ENCODE measurements around the gene MED15. TPM values are rescaled to one million over a fixed set of nuclear protein-coding genes. Genes with fewer than 3 reads are reported as not detected.
A peak's percentile ranks its signal among the peaks of the same experiment; 100 is the strongest.
"Not testable (repeated sequence)": the region's sequence is repeated elsewhere in the genome, so short reads cannot be mapped to it uniquely, and the experiment has no call there.

Gene MED15
- total RNA-seq, 1 donor from 2014 or later: 30.5 TPM

DNA sequence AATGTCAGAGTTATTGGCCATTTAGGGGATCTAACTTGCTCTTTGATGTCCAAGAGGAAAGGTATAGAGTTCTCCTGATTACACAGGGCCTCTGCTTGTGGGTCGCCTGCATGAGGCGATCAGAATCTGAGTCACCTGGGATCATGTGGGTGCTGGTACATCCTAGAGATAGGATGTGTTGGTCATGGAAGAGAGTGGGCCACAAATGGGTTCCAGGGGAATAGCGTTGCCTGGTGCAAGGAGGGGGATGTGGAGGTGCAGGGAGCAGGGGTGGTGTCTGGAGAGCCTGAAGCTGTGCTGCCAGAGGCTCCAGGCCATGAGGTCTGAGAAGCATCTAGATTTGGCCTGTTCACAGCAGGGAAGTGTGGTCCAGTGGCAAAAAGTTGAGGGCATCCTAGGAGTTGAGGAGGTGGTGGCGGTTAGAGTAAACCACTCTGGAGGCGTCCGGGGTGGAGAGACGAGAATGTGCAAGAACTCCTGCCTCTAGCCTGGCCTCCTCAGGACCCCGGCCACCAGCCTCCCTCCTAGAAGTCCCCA, 92.8 kb downstream of the MED15 start:
- DNase-seq (ENCODE audit: low read depth, low spot score): no peak

DNA sequence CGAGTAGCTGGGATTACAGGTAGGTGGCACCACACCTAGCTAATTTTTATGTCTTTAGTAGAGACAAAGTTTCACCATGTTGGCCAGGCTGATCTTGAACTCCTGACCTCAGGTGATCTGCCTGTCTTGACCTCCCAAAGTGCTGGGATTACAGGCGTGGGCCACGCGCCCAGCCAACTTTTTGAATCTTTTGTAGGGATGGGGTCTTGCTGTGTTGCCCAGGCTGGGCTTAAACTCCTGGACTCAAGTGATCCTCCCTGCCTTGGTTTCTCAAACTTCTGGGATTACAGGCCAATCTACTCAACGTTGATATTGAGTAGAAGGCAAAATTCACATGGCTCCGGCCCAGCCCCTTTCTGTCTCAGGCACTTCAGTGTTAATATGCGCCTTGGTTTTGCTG, 93.9 kb downstream of the MED15 start:
- no peak for DNase-seq (ENCODE audit: low read depth, low spot score)

- no peak for DNase-seq (ENCODE audit: low read depth, low spot score)
These were observed 95.3 kb downstream of the MED15 start for GRCh38 chr22:20602609-20603164.

GRCh38 chr22:20604092-20604747, 96.8 kb downstream of the MED15 start:
- no peak for DNase-seq (ENCODE audit: low read depth, low spot score)

DNA sequence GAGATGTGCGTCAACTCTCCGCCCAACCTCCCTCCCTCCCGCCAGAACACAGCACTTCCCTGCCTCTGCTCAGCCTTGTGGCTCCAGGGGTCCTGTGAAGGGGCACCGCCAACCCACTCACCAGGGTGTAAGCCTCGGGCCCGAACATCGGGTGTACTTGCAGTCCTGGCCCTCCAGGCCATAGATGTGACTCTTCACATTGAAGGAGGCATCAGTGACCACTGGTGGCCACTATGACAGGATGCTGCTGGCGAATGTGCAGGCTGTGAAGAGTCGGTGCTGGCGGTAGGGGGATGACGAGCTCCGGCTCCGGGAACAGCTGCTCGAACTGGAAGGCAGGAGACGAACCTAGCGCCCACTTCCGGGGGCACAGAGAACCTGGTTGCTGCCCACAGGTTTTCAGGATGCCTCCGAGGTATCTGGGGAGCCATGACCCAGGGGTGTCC, 97.4 kb downstream of the MED15 start:
- DNase-seq (ENCODE audit: low read depth, low spot score): no peak

GRCh38 chr22:20605328-20605727, 97.9 kb downstream of the MED15 start:
- no peak for DNase-seq (ENCODE audit: low read depth, low spot score)

DNA sequence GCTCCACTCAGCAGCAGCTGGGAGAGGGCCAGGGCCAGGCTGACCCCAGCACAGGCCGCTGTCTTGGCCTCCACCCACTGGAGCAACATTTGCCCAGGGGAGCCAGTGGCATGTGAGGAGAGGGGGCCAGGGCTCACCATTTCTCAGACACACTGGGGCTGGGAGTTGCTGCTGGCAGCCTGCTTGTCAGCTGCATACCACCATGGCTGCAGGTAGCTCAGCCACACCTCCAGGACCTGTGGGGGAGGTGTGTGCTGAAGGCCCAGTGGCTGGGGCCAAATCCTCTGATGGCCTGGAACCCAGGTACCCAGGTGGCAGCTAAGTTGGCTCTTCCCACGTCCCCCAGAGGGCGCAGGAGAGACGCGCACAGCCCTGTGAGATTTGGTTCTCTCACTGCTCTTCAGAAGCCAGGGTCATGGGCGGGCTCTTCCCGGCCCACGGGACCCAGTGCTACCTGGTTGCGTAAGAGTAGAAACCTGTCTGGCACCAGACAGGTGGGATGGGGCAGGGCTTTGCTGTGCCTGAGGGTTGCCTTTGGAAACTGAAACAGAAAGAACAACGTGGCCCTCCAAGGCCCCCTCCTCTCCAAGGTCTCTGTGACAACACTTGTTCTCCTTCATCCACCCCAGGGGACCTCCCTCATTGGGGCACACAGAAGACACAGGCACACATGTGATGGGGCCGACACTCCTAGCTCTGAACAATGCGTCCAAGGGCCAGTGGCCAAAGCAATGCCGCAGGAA, 98.8 kb downstream of the MED15 start:
- DNase-seq (ENCODE audit: low read depth, low spot score): peak; percentile 24

DNA sequence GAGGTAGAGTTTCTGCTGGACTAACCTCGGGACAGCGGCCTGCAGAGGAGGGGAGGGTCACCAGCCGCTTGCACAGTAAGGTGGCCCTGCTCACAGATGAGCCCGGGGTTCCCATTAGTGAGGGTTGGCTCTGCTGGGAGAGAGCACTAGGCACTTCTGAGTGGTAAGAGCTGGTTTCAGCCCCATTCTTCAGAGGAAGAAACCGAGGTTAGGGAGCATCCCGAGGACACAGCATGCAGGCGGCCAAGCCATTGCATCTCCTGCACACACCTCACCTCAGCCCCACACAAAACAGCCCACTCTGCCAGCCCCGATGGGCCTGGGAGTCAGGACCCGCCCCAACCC, 99.3 kb downstream of the MED15 start:
- DNase-seq (ENCODE audit: low read depth, low spot score): no peak

DNA sequence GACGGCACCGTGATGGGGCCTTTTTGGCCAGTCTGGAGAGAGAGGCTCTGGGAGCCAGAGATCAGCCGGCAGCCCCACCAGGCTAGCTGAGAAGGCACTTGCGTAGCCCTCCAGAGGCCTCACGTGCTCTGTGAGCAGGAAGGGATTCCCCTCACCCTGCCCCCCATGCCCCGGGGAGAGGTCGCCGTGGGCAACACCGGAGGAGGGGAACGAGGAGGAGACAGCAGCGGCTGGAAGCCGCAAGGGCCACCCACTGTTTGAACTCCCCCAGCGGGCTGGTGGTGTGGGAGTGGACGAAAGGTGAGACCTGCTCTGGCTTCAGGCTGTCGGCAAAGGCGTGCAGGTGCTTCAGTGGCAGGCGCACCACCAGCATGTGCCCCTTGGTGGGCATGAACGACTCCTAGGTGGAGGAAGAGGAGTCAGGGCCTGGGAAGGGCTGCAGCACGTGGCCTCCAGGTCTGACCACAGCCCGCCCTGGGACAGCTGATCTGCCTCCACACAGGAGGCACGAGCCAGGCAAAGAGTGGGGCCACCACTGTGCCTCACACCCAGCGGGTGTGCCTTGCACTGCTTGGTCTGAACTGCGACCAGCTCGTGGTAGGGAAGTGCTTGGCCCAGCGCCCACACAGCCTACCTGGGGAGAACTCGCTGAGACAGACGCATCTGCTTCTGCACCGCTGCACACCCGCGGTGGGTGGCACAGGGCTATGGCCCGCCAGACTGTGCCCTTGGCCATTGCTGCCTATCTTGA, 99.9 kb downstream of the MED15 start:
- no peak for DNase-seq (ENCODE audit: low read depth, low spot score)

- DNase-seq (ENCODE audit: low read depth, low spot score): no peak
These were observed 102.9 kb downstream of the MED15 start for GRCh38 chr22:20610243-20610686.

- no peak for DNase-seq (ENCODE audit: low read depth, low spot score)
These were observed 103.3 kb downstream of the MED15 start for GRCh38 chr22:20610757-20611156.

- DNase-seq (ENCODE audit: low read depth, low spot score): no peak
These were observed 104.0 kb downstream of the MED15 start for GRCh38 chr22:20611418-20611817.

GRCh38 chr22:20613301-20613700, 105.9 kb downstream of the MED15 start:
- DNase-seq (ENCODE audit: low read depth, low spot score): no peak

GRCh38 chr22:20615021-20615420, 107.6 kb downstream of the MED15 start:
- DNase-seq (ENCODE audit: low read depth, low spot score): no peak

DNA sequence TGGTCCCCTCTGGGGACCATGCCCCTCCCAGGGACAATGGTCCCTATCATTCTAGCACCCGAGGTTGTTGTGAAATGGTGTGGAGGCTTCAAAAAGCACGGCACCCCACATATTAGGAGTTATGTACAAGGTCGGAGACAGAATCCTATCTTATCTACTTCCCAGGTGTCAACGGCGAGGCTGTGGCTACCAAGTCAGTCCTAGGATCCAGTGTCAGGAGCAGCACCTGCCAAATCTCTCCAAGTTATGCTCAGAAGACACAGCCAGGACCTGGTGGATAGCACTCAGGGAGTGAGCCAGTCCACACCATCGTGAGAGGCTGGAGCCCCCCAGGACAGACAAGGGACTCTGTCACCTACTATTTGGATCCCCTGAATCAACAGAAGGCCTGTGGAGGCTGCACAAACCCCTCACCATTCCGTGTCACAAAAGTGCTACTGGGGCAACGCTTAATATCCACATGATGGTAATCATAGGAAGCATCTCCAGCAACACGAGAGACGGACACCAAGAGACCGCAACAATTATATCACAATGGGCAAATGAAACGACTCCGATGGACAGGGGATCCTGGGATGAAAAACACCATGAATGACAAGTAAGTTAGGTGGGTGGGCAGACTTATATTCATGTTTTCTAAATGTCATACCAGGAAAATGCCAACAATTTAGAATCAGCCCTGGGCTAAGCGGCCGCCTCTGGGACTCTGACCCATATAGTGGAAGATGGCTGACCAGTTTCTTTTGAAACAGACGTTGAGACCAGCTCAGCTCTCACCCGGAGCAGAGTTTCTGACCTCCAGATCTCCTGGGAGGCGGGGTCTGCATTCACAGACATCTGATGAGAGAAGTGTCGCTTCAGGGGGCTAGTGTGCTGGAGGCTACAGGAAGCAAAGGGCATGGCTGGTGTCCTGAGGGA, 108.4 kb downstream of the MED15 start:
- DNase-seq (ENCODE audit: low read depth, low spot score): no peak

- DNase-seq (ENCODE audit: low read depth, low spot score): no peak
These were observed 109.1 kb downstream of the MED15 start for GRCh38 chr22:20616451-20617043.

DNA sequence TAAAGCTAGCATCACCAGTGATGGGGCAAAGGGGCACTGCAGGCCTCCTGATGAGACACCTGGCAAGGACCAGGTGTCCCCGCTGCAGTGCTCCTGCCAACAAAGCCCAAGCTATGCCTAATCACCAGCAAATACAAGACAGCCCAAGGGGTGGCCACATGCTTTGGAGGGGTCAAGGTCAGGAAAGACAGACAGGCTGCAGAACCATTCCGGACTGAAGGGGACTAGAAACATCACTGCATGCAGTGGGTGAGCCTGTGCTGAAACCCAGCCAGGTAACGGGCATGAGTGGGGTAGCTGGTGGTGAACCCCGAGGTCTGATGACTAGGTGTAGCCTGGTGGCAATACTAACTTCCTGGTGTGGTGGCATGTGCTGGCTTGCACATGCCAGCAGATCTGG, 111.1 kb downstream of the MED15 start:
- DNase-seq (ENCODE audit: low read depth, low spot score): no peak

- DNase-seq (ENCODE audit: low read depth, low spot score): no peak
These were observed 111.9 kb downstream of the MED15 start for GRCh38 chr22:20619045-20619892.

- DNase-seq (ENCODE audit: low read depth, low spot score): not testable (repeated sequence)
These were observed 112.4 kb downstream of the MED15 start for GRCh38 chr22:20619893-20620194.

- DNase-seq (ENCODE audit: low read depth, low spot score): no peak
These were observed 113.8 kb downstream of the MED15 start for GRCh38 chr22:20621162-20621561.

Measured in pulmonary artery endothelial cell (primary cell).